Mucosa of descending colon (tissue), 3 donors: ENCODE results near the gene SNX3. TPM values are rescaled to one million over a fixed set of nuclear protein-coding genes. Genes with fewer than 3 reads are reported as not detected.

ENCODE experiments used
- ATAC-seq: fragments of 200-7000 bp; cut with Tn5 transposase; one replicate; pipeline ENCODE4 v1.9.1; 2020; ENCODE audit warnings: mild to moderate bottlenecking, moderate library complexity
- DNase-seq, 3 donors: peaks; one replicate each; pipeline ENCODE4 v3.0.0-alpha.2; 2020
- H3K36me3 ChIP-seq: fragments of 200-600 bp; one replicate; pipeline ENCODE4 v1.8.0; 2021; ENCODE audit warnings: low read depth, mild to moderate bottlenecking
- H3K4me1 ChIP-seq: fragments of 200-600 bp; one replicate; pipeline ENCODE4 v1.8.0; 2021; ENCODE audit warnings: low read depth, mild to moderate bottlenecking
- H3K4me3 ChIP-seq: fragments of 200-600 bp; one replicate; pipeline ENCODE4 v1.8.0; 2021; ENCODE audit warnings: mild to moderate bottlenecking
- H3K9me3 ChIP-seq: fragments of 200-600 bp; one replicate; pipeline ENCODE4 v1.8.0; 2021; ENCODE audit warnings: mild to moderate bottlenecking
- intact Hi-C, 2 donors: fragments of 100-400 bp; cut with DNase I in 1 of 2; cut with micrococcal nuclease in 1 of 2; formaldehyde crosslinking; loops; one replicate each; pipeline versions ENCODE4 v1.11.0 to v1.11.1; 2022; cut with DNase I, micrococcal nuclease
- total RNA-seq, 3 donors: library from RNA; stranded (reverse); fragmentation: NEBNext Ultra II Directional in 2 of 3; extraction: Animal tissue kit (Norgen Biotek cat#: 25700) in 2 of 3; gene quantifications; one replicate each; pipeline versions ENCODE4 v1.2.1 to v1.2.4, GENCODE V29; 2021 to 2023
- TF ChIP-seq, protein P1 (sequence below): fragments of 200-600 bp; IDR thresholded peaks from one replicate; pipeline ENCODE4 v1.8.0; 2022; ENCODE audit warnings: antibody characterized with exemption, mild to moderate bottlenecking
- donor health status: DM: no; HTN: no; CAD: no; lungs with moderate emphysema.
- donor health status: DM: no; HTN: no; CAD: no.
- donor health status: DM: no; HTN: yes; CAD: no.

SNX3 gene
- total RNA-seq, 3 donors from 2014 or later = 97.8 to 139 (median 103) TPM

DNA sequence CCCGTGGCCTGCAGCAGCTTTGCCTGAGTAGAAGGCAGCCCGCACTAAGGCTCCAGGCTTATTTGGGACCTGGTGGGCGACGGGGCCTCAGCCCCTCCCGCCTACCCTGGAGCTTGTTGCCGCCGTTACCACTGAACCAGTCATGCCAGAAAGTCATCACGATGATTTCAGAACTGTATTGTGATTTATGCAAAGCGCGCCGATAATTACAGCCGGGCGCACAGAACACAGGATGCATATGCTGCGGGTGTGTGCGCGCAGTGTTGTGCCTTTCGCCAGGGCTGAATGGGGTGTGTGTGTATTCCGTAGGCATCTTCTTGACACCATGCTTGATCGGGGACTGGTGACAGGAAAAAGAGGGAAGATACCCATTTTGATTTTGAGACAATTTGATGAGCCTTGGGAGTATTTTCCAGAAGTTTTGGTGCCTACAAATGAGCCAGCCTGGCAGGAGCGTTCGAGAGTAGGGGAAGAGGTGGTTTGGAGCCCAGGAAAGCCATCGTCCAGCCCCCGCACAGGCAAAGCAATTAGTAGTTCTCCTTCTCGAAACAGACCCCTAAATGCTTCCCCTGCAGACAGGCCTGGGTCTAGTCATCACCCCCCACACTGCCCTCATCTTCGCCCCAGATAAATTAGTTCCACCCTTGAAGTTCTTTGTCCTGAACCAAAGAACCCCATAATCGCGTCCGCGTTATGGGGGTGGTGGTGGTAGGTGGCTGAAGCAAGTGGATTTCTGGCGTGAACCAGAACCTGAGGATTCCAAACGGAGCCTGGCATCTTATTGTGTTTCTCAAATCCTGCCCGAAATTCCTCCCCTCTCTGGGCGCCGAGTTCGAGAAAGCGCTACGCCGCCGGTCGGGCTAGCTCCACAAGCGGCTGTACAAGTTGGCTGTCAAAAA is 96.9 kb downstream of the SNX3 start:
- intact Hi-C loops = no loop called here
- no peak for ATAC-seq
- TF ChIP-seq, protein P1, sequence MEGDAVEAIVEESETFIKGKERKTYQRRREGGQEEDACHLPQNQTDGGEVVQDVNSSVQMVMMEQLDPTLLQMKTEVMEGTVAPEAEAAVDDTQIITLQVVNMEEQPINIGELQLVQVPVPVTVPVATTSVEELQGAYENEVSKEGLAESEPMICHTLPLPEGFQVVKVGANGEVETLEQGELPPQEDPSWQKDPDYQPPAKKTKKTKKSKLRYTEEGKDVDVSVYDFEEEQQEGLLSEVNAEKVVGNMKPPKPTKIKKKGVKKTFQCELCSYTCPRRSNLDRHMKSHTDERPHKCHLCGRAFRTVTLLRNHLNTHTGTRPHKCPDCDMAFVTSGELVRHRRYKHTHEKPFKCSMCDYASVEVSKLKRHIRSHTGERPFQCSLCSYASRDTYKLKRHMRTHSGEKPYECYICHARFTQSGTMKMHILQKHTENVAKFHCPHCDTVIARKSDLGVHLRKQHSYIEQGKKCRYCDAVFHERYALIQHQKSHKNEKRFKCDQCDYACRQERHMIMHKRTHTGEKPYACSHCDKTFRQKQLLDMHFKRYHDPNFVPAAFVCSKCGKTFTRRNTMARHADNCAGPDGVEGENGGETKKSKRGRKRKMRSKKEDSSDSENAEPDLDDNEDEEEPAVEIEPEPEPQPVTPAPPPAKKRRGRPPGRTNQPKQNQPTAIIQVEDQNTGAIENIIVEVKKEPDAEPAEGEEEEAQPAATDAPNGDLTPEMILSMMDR = no peak

DNA sequence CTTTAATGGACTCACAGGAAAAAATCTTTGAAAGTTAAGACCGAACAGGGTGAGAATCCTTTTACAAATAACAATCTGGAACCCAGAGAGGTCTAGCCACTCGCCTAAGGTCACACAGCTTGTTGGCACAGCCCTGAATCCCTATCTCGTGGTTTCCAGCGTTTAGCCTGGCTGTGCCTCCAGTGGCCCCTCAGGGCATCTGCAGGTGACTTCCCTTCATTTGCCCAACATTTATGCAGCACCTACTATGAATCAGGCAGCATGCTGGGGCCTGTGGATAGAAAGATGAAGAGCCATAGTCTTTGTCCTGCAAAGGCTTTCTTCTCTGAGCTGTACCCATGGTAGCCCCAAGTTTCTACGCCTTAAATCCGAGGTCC is 97.6 kb downstream of the SNX3 start:
- ATAC-seq (peak; percentile 22), DNase-seq (no peak)
- intact Hi-C loops = no loop called here
- no peak overlapping the region for H3K4me3 ChIP-seq
- no peaks in the 10 kb centered on the region for H3K9me3 ChIP-seq
- TF ChIP-seq, protein P1 = no peak
- H3K4me1 ChIP-seq = peaks cover 23% of the 10 kb centered on the region
- no peaks in the 10 kb centered on the region for H3K36me3 ChIP-seq

More for the DNA sequence above, 96.9 kb downstream of the SNX3 start:
- no peak overlapping the region for H3K4me3 ChIP-seq
- DNase-seq = no peak
- no peaks in the 10 kb centered on the region for H3K36me3 ChIP-seq
- H3K4me1 ChIP-seq = peaks cover 30% of the 10 kb centered on the region
- no peaks in the 10 kb centered on the region for H3K9me3 ChIP-seq

DNA sequence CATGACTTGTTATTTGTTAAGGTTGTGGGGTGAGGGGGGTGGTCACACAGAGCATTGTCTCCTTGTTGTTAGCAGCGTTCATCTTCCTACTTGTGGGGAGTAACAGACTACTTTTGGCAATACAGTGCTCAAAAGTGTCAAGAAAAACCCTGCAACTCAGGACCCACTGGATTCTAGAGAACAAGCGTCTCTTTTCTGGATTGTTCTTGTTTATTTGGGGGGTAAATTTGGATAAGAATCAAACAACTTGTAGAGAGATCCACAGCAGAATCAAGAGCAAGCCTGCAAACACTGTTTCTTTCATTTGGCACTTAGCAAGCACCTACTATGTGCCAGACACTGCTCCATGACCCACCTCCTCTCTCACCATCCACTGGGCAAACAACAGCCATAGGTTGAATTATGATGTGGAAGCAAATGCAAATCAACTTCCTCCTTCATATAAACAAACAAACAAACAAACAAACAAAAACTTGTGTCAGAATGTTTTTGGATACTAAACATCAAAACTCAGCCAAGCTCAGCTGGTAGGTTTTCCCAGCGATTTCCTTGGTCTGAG is 99.0 kb downstream of the SNX3 start:
- Histone ChIP-seq H3K4me3 (no peak overlapping the region), H3K4me1 (peaks cover 24% of the 10 kb centered on the region), H3K36me3 (no peaks in the 10 kb centered on the region), H3K9me3 (no peaks in the 10 kb centered on the region)
- no peak for ATAC-seq
- TF ChIP-seq, protein P1 = no peak
- intact Hi-C loops = no loop called here
- no peak for DNase-seq

Other genes with a start within 250 kb of the SNX3 start
- 10 to 100 TPM; 24.6 to 67.5 (median 32.1) TPM for gene OSTM1, start 186.3 kb downstream of the SNX3 start, total RNA-seq
- gene NR2E1, start 95.0 kb downstream of the SNX3 start, total RNA-seq = not detected
- 10 to 100 TPM in 2 of 3 donors, 1 to 10 TPM in 1; 8.4 to 11.7 (median 10.6) TPM for gene AFG1L, start 34.0 kb upstream of the SNX3 start, total RNA-seq